Raji (cell line): Measurements from ENCODE around the gene ATXN10.

Experiments used
- POLR2A ChIP-seq: IDR thresholded peaks from 2 replicates; pipeline ENCODE4 v1.6.1; 2011; ENCODE audit warnings: low read depth, low read length, control low read depth; ENCODE audit not compliant: insufficient read depth

Gene ATXN10

GRCh38 chr22:45671783-45672563, at the start of gene ATXN10:
Gene ATXN10, plus strand, starts transcription at chr22:45671834. Its CDS starts 230 bp downstream, at chr22:45672064.
- peak; percentile 75 for TF ChIP-seq POLR2A

- no peak for TF ChIP-seq POLR2A
These were observed 49.6 kb upstream of the ATXN10 start for GRCh38 chr22:45621836-45622600.

GRCh38 chr22:45626198-45626651, 45.4 kb upstream of the ATXN10 start:
- TF ChIP-seq POLR2A, result no peak

- no peak for TF ChIP-seq POLR2A
These were observed 44.0 kb upstream of the ATXN10 start for GRCh38 chr22:45627489-45628233.

DNA sequence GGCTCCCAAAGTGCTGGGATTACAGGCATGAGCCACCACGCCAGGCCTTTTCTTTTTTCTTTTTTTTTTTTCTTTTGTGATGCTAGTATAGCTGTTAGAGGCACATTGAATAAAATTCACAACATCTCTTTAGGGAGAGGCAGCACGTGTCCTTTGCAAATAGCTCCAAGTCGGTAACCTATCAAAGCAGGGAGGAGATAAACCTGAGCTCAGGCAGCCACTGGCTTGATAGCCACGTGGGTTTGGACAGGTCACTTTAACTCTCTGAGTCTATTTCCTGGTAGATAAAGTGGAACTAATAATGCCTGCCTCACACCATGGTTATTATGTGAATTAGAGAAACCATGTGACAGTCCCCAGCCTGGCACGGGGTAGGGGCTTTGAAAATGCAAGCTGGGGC, 43.1 kb upstream of the ATXN10 start:
- TF ChIP-seq POLR2A, result no peak

DNA sequence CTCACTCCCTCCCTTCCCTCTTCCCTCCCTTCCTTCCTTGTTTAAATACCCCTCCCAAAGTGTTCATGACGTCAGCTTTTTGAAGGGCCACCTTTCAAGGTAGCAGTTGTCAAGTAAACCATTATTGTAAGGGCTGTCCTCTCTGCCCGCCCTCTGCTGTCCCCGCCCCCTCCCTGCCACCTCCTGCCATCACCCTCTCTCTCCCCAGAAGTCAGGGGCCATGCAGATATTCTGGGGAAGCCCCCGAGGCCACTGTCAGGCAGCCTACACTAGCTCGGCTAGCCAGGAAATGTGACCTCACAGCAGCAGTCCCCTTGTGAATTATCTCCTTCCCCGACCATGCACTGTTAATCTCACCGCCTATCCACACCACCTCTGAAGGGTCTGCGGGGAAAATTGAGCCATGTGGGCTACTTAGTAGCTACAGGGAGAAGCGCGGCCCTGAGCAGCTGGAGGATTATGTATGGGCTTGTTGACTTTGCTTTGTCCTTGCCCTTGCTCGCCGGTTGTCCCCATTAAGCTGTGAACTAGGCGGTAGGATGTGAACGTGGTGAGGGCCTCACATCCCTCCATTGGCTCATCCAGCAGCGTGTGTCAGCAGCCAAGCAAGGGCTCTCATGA, 42.1 kb upstream of the ATXN10 start:
- no peak for TF ChIP-seq POLR2A

GRCh38 chr22:45630436-45630835, 41.2 kb upstream of the ATXN10 start:
- TF ChIP-seq POLR2A, result no peak

- no peak for TF ChIP-seq POLR2A
These were observed 40.3 kb upstream of the ATXN10 start for GRCh38 chr22:45631140-45631840.

- no peak for TF ChIP-seq POLR2A
These were observed 39.8 kb upstream of the ATXN10 start for GRCh38 chr22:45631841-45632238.

GRCh38 chr22:45632791-45633515, 38.7 kb upstream of the ATXN10 start:
- no peak for TF ChIP-seq POLR2A

- no peak for TF ChIP-seq POLR2A
These were observed 35.0 kb upstream of the ATXN10 start for GRCh38 chr22:45636683-45637082.

DNA sequence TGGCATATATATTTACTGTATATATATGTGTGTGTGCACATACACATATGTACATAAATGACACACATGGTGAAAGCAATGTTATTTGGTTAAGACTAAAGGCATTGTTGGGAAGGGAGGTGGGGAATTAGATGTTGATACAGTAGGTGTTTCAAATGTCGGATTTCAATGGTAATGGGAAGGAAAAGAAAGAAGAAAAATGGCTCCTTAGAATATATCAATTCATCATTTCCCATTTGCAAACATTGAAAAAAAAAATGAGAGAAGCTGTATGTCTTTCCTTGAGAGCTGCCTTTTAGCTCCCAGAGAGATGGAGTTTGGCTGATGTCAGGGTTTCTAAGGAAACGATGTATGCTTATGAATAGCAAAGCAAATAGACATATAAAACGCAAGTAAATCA, 33.4 kb upstream of the ATXN10 start:
- TF ChIP-seq POLR2A, result no peak

DNA sequence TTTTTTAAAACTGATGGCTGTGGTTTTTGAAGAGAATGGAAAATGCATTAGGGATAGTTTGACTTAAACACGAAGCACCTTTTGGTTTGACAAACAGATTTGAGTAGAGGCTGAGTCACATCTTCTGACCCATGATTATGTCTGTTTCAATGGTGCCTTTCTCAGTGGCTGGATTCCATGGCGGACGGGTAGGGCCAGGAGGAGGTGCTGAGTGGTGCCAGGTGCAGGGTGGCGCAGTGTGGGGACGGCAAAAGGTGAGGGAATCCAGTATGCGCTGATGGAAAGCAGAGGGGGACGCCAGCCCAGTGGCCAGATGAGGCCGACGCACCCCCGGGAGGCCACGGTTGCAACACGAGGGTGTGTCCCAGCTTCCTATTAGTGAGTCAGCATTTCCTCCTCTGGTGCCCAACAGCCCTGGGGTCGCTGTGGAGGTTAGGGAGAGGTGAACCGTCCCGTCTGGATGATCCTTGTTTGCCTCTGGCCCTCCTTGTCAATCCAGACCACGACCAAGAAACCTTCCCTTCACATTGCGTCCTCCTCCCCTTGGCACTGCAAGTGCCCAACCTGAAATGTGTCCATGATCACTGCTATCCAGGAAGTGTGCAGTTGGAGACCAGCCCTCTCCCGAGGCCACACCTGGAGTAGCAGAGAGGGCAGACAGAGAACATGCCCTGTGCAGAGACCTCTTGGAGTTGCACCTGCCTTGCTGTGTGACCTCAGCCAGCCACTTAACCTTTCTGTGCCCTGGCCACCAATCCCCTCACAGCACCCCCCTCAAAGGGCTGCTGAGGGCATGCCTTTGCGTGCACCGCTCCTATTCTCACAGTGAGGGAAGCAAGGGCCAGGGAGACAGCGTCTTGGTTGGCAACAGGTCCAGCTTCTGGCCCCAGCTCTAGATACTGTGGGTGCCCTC, 32.5 kb upstream of the ATXN10 start:
- no peak for TF ChIP-seq POLR2A
